WTC11 (cell line): Measurements from ENCODE around the gene UNC5A. TPM values are rescaled to one million over a fixed set of nuclear protein-coding genes. Genes with fewer than 3 reads are reported as not detected.
A peak's percentile ranks its signal among the peaks of the same experiment; 100 is the strongest.

ENCODE experiments used
- ATAC-seq: fragments of 200-7000 bp; cut with Tn5 transposase; 2 replicates; pipeline ENCODE4 v1.10.0; 2021; ENCODE audit warnings: mild to moderate bottlenecking, moderate library complexity
- CTCF ChIA-PET: fragments of 300-600 bp; sonication (Branson Sonifier 250); formaldehyde crosslinking; loops from one replicate; lab custom pipeline; 2021; ENCODE audit warnings: antibody characterized with exemption; lab: Charles Lee
- POLR2A ChIA-PET: fragments of 350-600 bp; sonication (Branson Sonifier 250); formaldehyde crosslinking; loops from one replicate; lab custom pipeline; 2021; ENCODE audit warnings: antibody characterized with exemption; lab: Charles Lee
- DNase-seq: peaks from one replicate; pipeline ENCODE4 v3.0.0; 2021; ENCODE audit warnings: low spot score
- H3K27ac Mint-ChIP-seq: 2 replicates; pipeline ENCODE4 v1.8.0; 2021; ENCODE audit warnings: mixed read lengths
- H3K27me3 Mint-ChIP-seq: 2 replicates; pipeline ENCODE4 v1.8.0; 2021; ENCODE audit warnings: low read depth, mild to moderate bottlenecking, moderate library complexity, mixed read lengths
- H3K36me3 Mint-ChIP-seq: 2 replicates; pipeline ENCODE4 v1.8.0; 2021; ENCODE audit warnings: mixed read lengths
- H3K4me1 Mint-ChIP-seq: 2 replicates; pipeline ENCODE4 v1.8.0; 2022; ENCODE audit warnings: mixed read lengths
- H3K4me3 Mint-ChIP-seq: 2 replicates; pipeline ENCODE4 v1.8.0; 2021; ENCODE audit warnings: mild to moderate bottlenecking, moderate library complexity, mixed read lengths
- H3K9me3 Mint-ChIP-seq: 2 replicates; pipeline ENCODE4 v1.8.0; 2021; ENCODE audit warnings: mixed read lengths
- ATF2 ChIP-seq: sonication (generic); formaldehyde crosslinking; IDR thresholded peaks from 2 replicates; pipeline ENCODE4 v1.8.1; 2022; ENCODE audit warnings: low read depth, missing genetic modification reagents, borderline replicate concordance
- CREB1 ChIP-seq: sonication (generic); formaldehyde crosslinking; IDR thresholded peaks from 2 replicates; pipeline ENCODE4 v1.8.0; 2023; ENCODE audit warnings: mild to moderate bottlenecking, missing genetic modification reagents
- CREM ChIP-seq: sonication (generic); formaldehyde crosslinking; IDR thresholded peaks from 2 replicates; pipeline ENCODE4 v1.8.1; 2022; ENCODE audit warnings: mild to moderate bottlenecking, missing genetic modification reagents, moderate library complexity
- MAX ChIP-seq: sonication (generic); formaldehyde crosslinking; IDR thresholded peaks from 2 replicates; pipeline ENCODE4 v1.8.0; 2022; ENCODE audit warnings: mild to moderate bottlenecking, missing genetic modification reagents
- NFYB ChIP-seq: sonication (generic); formaldehyde crosslinking; conservative IDR thresholded peaks from 2 replicates; pipeline ENCODE4 v1.8.0; 2022; ENCODE audit warnings: low read depth, missing genetic modification reagents
- NR2C2 ChIP-seq: sonication (generic); formaldehyde crosslinking; IDR thresholded peaks from 2 replicates; pipeline ENCODE4 v1.8.0; 2022; ENCODE audit warnings: mild to moderate bottlenecking, missing genetic modification reagents
- RELA ChIP-seq: sonication (generic); formaldehyde crosslinking; IDR thresholded peaks from 2 replicates; pipeline ENCODE4 v1.8.1; 2022; ENCODE audit warnings: missing genetic modification reagents, mild to moderate bottlenecking, borderline replicate concordance
- SMAD4 ChIP-seq: sonication (generic); formaldehyde crosslinking; IDR thresholded peaks from 2 replicates; pipeline ENCODE4 v1.8.0; 2022; ENCODE audit warnings: mild to moderate bottlenecking, missing genetic modification reagents
- TEAD4 ChIP-seq: sonication (generic); formaldehyde crosslinking; IDR thresholded peaks from 2 replicates; pipeline ENCODE4 v1.8.0; 2022; ENCODE audit warnings: mild to moderate bottlenecking, missing genetic modification reagents
- USF1 ChIP-seq: sonication (generic); formaldehyde crosslinking; IDR thresholded peaks from 2 replicates; pipeline ENCODE4 v1.8.0; 2022; ENCODE audit warnings: mild to moderate bottlenecking, missing genetic modification reagents
- ZMAT4 ChIP-seq: fragments of 250-450 bp; sonication (Bioruptor Pico); IDR thresholded peaks from 2 replicates; pipeline ENCODE4 v1.9.0; 2021; ENCODE audit warnings: mild to moderate bottlenecking
- ZNF121 ChIP-seq: sonication (generic); formaldehyde crosslinking; IDR thresholded peaks from 2 replicates; pipeline ENCODE4 v1.8.0; 2023; ENCODE audit warnings: missing genetic modification reagents
- ZNF232 ChIP-seq: sonication (generic); formaldehyde crosslinking; IDR thresholded peaks from 2 replicates; pipeline ENCODE4 v1.8.0; 2022; ENCODE audit warnings: mild to moderate bottlenecking, missing genetic modification reagents
- ZNF281 ChIP-seq: sonication (generic); formaldehyde crosslinking; IDR thresholded peaks from 2 replicates; pipeline ENCODE4 v1.8.0; 2023; ENCODE audit warnings: mild to moderate bottlenecking, missing genetic modification reagents
- ZNF512 ChIP-seq: sonication (generic); formaldehyde crosslinking; IDR thresholded peaks from 2 replicates; pipeline ENCODE4 v1.8.1; 2022; ENCODE audit warnings: missing genetic modification reagents, borderline replicate concordance
- total RNA-seq: library from RNA; stranded (reverse); gene quantifications from 3 replicates; pipeline ENCODE4 v1.2.3, GENCODE V29; 2021

Gene UNC5A
- total RNA-seq, 1 experiment from 2014 or later, result 10.2 TPM

- no peak for DNase-seq
- H3K27ac Mint-ChIP-seq, result no peak overlapping the region; the same call in 1 of the 2 replicates
- no peaks in the 10 kb centered on the region for H3K9me3 Mint-ChIP-seq
- no peak for ATAC-seq
- no peak overlapping the region for H3K4me3 Mint-ChIP-seq
- peaks cover under 1% of the 10 kb centered on the region for H3K4me1 Mint-ChIP-seq
- H3K27me3 Mint-ChIP-seq, result no peaks in the 10 kb centered on the region
- no peak for TF ChIP-seq CREB1 (CRISPR knock-in tag)
- TF ChIP-seq ZMAT4 (CRISPR knock-in tag), result no peak
- TF ChIP-seq RELA (CRISPR knock-in tag), result no peak
- TF ChIP-seq ATF2, result no peak
- TF ChIP-seq ZNF121 (CRISPR knock-in tag), result no peak
- no peak for TF ChIP-seq USF1 (CRISPR knock-in tag)
- no peak for TF ChIP-seq SMAD4 (CRISPR knock-in tag)
- ChIA-PET CTCF (interaction anchor here (1.3 to 2.0 kb wide), 2 partner anchors 13 to 197 kb away, joined by 4 to 9 read pairs; no protein-coding TSS in a partner anchor), POLR2A (no interaction called here)
- H3K36me3 Mint-ChIP-seq, result no peaks in the 10 kb centered on the region
These were observed 47.0 kb downstream of the UNC5A start for GRCh38 chr5:176857216-176857893.

- ChIA-PET CTCF (interaction anchor here (1.3 to 2.0 kb wide), 2 partner anchors 12 to 197 kb away, joined by 4 to 9 read pairs; no protein-coding TSS in a partner anchor), POLR2A (no interaction called here)
- Mint-ChIP-seq H3K27me3 (no peaks in the 10 kb centered on the region), H3K27ac (peak overlapping the region; percentile 44; the same call in 1 of the 2 replicates), H3K36me3 (no peaks in the 10 kb centered on the region), H3K4me3 (no peak overlapping the region), H3K4me1 (peaks cover 4% of the 10 kb centered on the region), H3K9me3 (no peaks in the 10 kb centered on the region)
- no peak for DNase-seq
- no peak for ATAC-seq
- no peak for TF ChIP-seq MAX (CRISPR knock-in tag)
- TF ChIP-seq TEAD4 (CRISPR knock-in tag), result no peak
- TF ChIP-seq NFYB (CRISPR knock-in tag), result no peak
- no peak for TF ChIP-seq ZNF232 (CRISPR knock-in tag)
- no peak for TF ChIP-seq CREM (CRISPR knock-in tag)
- no peak for TF ChIP-seq ZNF281 (CRISPR knock-in tag)
- no peak for TF ChIP-seq NR2C2
These were observed 47.5 kb downstream of the UNC5A start for GRCh38 chr5:176857894-176858273.

GRCh38 chr5:176859916-176860315 is 49.6 kb downstream of the UNC5A start:
- H3K27ac Mint-ChIP-seq, result no peak overlapping the region
- ATAC-seq (no peak), DNase-seq (no peak)
- CTCF ChIA-PET, result interaction anchor here (1.5 kb wide), 1 partner anchor 199 kb away, joined by 5 read pairs; no protein-coding TSS in a partner anchor
- no peaks in the 10 kb centered on the region for H3K9me3 Mint-ChIP-seq
- no peak overlapping the region for H3K4me3 Mint-ChIP-seq
- POLR2A ChIA-PET, result no interaction called here
- H3K4me1 Mint-ChIP-seq, result peaks cover 14% of the 10 kb centered on the region
- H3K36me3 Mint-ChIP-seq, result no peaks in the 10 kb centered on the region
- TF ChIP-seq SMAD4 (CRISPR knock-in tag) (no peak), ZNF512 (CRISPR knock-in tag) (no peak)
- H3K27me3 Mint-ChIP-seq, result no peaks in the 10 kb centered on the region
